Smooth muscle cell of the brain vasculature (primary cell): ENCODE measurements around the gene KCP.
"Not testable (repeated sequence)": the region's sequence is repeated elsewhere in the genome, so short reads cannot be mapped to it uniquely, and the experiment has no call there.

Source experiments
- DNase-seq: peaks from one replicate; pipeline ENCODE4 v3.0.0-alpha.2; 2012; ENCODE audit warnings: low read depth, low spot score

The KCP gene

GRCh38 chr7:128910569-128910945, at the start of gene KCP:
Gene KCP, minus strand, starts transcription at chr7:128910709. Its CDS starts 33 bp downstream, at chr7:128910676.
- DNase-seq: no peak

GRCh38 chr7:128959296-128959695, 48.8 kb upstream of the KCP start:
- DNase-seq: no peak

- DNase-seq: no peak
Measured at GRCh38 chr7:128955981-128956380, 45.5 kb upstream of the KCP start.

GRCh38 chr7:128954830-128955802, 44.6 kb upstream of the KCP start:
- DNase-seq: no peak

GRCh38 chr7:128954150-128954549, 43.6 kb upstream of the KCP start:
- no peak for DNase-seq

- no peak for DNase-seq
Measured at GRCh38 chr7:128951296-128951695, 40.8 kb upstream of the KCP start.

- DNase-seq: no peak
Measured at GRCh38 chr7:128948976-128949760, 38.7 kb upstream of the KCP start.

- no peak for DNase-seq
Measured at GRCh38 chr7:128948312-128948973, 37.9 kb upstream of the KCP start.

- DNase-seq: no peak
Measured at GRCh38 chr7:128947854-128948253, 37.3 kb upstream of the KCP start.

GRCh38 chr7:128946936-128947830, 36.7 kb upstream of the KCP start:
- DNase-seq: no peak

GRCh38 chr7:128945668-128946366, 35.3 kb upstream of the KCP start:
- DNase-seq: no peak

- DNase-seq: no peak
Measured at GRCh38 chr7:128944487-128945236, 34.2 kb upstream of the KCP start.

GRCh38 chr7:128943251-128943650, 32.7 kb upstream of the KCP start:
- not testable (repeated sequence) for DNase-seq

- DNase-seq: no peak
Measured at GRCh38 chr7:128941946-128942526, 31.5 kb upstream of the KCP start.

- DNase-seq: no peak
Measured at GRCh38 chr7:128941323-128941890, 30.9 kb upstream of the KCP start.

- DNase-seq: no peak
Measured at GRCh38 chr7:128940494-128941322, 30.2 kb upstream of the KCP start.

GRCh38 chr7:128939861-128940410, 29.4 kb upstream of the KCP start:
- no peak for DNase-seq
